Neural crest cell (in vitro differentiated cells): ENCODE measurements around the gene RNF150. TPM values are rescaled to one million over a fixed set of nuclear protein-coding genes. Genes with fewer than 3 reads are reported as not detected.
A peak's percentile ranks its signal among the peaks of the same experiment; 100 is the strongest.

Experiments used
- DNase-seq: peaks from one replicate; pipeline ENCODE4 v3.0.0; 2021; ENCODE audit warnings: low read depth, mixed read lengths, low spot score
- H3K27ac Mint-ChIP-seq: one replicate; pipeline ENCODE4 v1.8.0; 2021; ENCODE audit warnings: mild to moderate bottlenecking, mixed read lengths; ENCODE audit not compliant: unreplicated experiment
- H3K27me3 Mint-ChIP-seq: 2 replicates; pipeline ENCODE4 v1.8.0; 2021; ENCODE audit warnings: low read depth, mild to moderate bottlenecking, mixed read lengths
- H3K36me3 Mint-ChIP-seq: 2 replicates; pipeline ENCODE4 v1.8.0; 2021; ENCODE audit warnings: low read depth, mild to moderate bottlenecking, mixed read lengths
- H3K4me1 Mint-ChIP-seq: 2 replicates; pipeline ENCODE4 v1.8.0; 2021; ENCODE audit warnings: mixed read lengths
- H3K4me3 Mint-ChIP-seq: one replicate; pipeline ENCODE4 v1.8.0; 2021; ENCODE audit warnings: mild to moderate bottlenecking, mixed read lengths
- H3K9me3 Mint-ChIP-seq: 2 replicates; pipeline ENCODE4 v1.8.0; 2021; ENCODE audit warnings: mixed read lengths
- total RNA-seq: library from RNA; stranded (reverse); gene quantifications from 2 replicates; pipeline ENCODE4 v1.2.1, GENCODE V29; 2021
- TF ChIP-seq, protein P1 (sequence below): fragments of 200-600 bp; sonication (generic); conservative IDR thresholded peaks from 2 replicates; pipeline ENCODE4 v1.5.0; 2021; ENCODE audit warnings: antibody characterized with exemption, mild to moderate bottlenecking

The RNF150 gene
- total RNA-seq, 1 donor from 2014 or later = 23.3 TPM

- DNase-seq = no peak
- H3K9me3 Mint-ChIP-seq = no peaks in the 10 kb centered on the region
- peaks cover 29% of the 10 kb centered on the region for H3K4me1 Mint-ChIP-seq
- no peaks in the 10 kb centered on the region for H3K36me3 Mint-ChIP-seq
- peak overlapping the region; percentile 26 for H3K4me3 Mint-ChIP-seq
- peaks cover 5% of the 10 kb centered on the region for H3K27me3 Mint-ChIP-seq
- TF ChIP-seq, protein P1, sequence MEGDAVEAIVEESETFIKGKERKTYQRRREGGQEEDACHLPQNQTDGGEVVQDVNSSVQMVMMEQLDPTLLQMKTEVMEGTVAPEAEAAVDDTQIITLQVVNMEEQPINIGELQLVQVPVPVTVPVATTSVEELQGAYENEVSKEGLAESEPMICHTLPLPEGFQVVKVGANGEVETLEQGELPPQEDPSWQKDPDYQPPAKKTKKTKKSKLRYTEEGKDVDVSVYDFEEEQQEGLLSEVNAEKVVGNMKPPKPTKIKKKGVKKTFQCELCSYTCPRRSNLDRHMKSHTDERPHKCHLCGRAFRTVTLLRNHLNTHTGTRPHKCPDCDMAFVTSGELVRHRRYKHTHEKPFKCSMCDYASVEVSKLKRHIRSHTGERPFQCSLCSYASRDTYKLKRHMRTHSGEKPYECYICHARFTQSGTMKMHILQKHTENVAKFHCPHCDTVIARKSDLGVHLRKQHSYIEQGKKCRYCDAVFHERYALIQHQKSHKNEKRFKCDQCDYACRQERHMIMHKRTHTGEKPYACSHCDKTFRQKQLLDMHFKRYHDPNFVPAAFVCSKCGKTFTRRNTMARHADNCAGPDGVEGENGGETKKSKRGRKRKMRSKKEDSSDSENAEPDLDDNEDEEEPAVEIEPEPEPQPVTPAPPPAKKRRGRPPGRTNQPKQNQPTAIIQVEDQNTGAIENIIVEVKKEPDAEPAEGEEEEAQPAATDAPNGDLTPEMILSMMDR = no peak
- no peak overlapping the region for H3K27ac Mint-ChIP-seq
Measured at GRCh38 chr4:141127884-141128283, 5.4 kb downstream of the RNF150 start.

DNA sequence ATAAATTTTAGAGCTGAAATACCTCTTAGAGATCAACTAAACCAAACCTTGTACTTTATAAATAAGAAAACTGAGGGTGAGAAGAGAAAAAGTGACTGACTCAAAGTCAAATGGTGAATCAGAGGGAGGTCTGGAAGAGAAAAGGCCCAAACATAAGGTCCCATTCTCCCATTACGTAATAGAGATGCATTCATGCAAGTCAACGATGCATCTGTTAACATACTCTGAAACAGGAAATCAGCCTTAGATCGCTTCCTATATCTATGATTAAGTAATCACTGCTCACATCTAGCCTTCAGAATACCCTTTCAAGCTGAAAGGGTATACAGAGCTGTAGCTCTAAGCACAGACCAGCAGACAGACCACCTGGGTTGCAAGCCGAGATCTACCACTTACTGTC lies 6.5 kb downstream of the RNF150 start:
- no peak overlapping the region for H3K4me3 Mint-ChIP-seq
- H3K4me1 Mint-ChIP-seq = peaks cover 25% of the 10 kb centered on the region

DNA sequence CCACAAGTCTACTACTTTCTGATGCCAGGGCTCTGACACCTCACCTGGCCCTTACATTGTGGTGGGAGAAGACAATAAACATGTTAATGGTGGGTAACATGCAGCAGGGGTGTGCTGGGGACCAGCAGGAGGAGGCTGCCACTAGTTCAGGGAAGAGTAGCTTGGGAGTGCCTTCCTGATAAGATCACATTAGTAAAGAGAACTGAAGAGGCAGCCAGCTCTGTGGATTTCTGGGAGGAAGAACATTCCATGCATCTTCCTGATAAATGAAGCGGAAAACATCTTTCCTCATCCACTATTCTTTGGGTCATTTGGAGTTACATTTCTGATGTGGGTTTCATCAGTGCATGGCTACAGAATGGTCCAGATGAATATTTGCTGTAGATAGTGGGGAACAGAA lies 9.0 kb downstream of the RNF150 start:
- H3K27me3 Mint-ChIP-seq = no peaks in the 10 kb centered on the region
- no peak overlapping the region for H3K27ac Mint-ChIP-seq
- H3K4me1 Mint-ChIP-seq = peaks cover 2% of the 10 kb centered on the region
- DNase-seq = no peak
- H3K36me3 Mint-ChIP-seq = peaks cover under 1% of the 10 kb centered on the region
- TF ChIP-seq, protein P1 = no peak
- H3K9me3 Mint-ChIP-seq = no peaks in the 10 kb centered on the region
- H3K4me3 Mint-ChIP-seq = no peak overlapping the region

More for the DNA sequence above, 6.5 kb downstream of the RNF150 start:
- no peak for DNase-seq
- Mint-ChIP-seq H3K27me3 (peaks cover 1% of the 10 kb centered on the region), H3K9me3 (no peaks in the 10 kb centered on the region), H3K36me3 (no peaks in the 10 kb centered on the region), H3K27ac (no peak overlapping the region)
- TF ChIP-seq, protein P1 = no peak

- Mint-ChIP-seq H3K27me3 (no peaks in the 10 kb centered on the region), H3K27ac (no peak overlapping the region), H3K4me3 (no peak overlapping the region), H3K9me3 (no peaks in the 10 kb centered on the region), H3K4me1 (no peaks in the 10 kb centered on the region), H3K36me3 (peaks cover 7% of the 10 kb centered on the region)
- TF ChIP-seq, protein P1 = no peak
- no peak for DNase-seq
Measured at GRCh38 chr4:141121768-141122454, 11.4 kb downstream of the RNF150 start.

DNA sequence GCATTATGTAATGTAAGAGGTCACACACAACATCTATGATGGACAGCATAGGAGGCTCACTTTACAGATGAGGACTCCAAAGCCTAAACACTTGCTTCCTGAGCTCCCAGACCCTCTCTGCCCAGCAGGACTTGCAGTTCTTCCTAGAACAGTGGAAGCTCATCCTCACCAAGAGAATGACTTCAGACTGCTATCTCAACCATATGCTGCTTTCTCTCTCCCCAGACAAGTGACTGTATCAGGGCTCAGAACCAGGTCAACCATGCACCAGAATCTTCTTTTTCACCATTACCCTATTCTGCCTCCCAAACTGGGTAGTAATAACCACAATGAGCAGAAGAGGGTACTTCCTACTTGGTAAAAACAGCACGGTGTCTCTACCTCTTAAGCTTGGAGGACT lies 12.2 kb downstream of the RNF150 start:
- DNase-seq = no peak
- peaks cover 3% of the 10 kb centered on the region for H3K9me3 Mint-ChIP-seq
- no peak overlapping the region for H3K4me3 Mint-ChIP-seq
- TF ChIP-seq, protein P1 = no peak
- no peak overlapping the region for H3K27ac Mint-ChIP-seq
- H3K27me3 Mint-ChIP-seq = no peaks in the 10 kb centered on the region
- no peaks in the 10 kb centered on the region for H3K4me1 Mint-ChIP-seq
- H3K36me3 Mint-ChIP-seq = peaks cover 13% of the 10 kb centered on the region
